Esophagus muscularis mucosa (tissue), 4 donors: Measurements from ENCODE around the gene ZFYVE28.

Experiments
- EP300 ChIP-seq: sonication (generic); formaldehyde crosslinking; IDR thresholded peaks from one replicate; pipeline ENCODE4 v1.6.1; 2017; ENCODE audit warnings: antibody characterized with exemption
- POLR2A ChIP-seq: fragments of 450-650 bp; IDR thresholded peaks from one replicate; pipeline ENCODE4 v1.6.1; 2017; ENCODE audit warnings: antibody characterized with exemption, moderate library complexity, mild to moderate bottlenecking, low read depth
- POLR2AphosphoS5 ChIP-seq, 2 donors: sonication (generic); formaldehyde crosslinking; IDR thresholded peaks; one replicate each; pipeline ENCODE4 v1.6.1; 2017; ENCODE audit warnings: antibody characterized with exemption in 2 of 2
- TF ChIP-seq, protein P1 (sequence below), 3 experiments: fragments of 200-600 bp in 2 of 3; fragments of 450-650 bp in 1 of 3; sonication (generic) in 2 of 3; IDR thresholded peaks; one replicate each; pipeline ENCODE4 v1.5.1; 2017 to 2019; ENCODE audit warnings: antibody characterized with exemption in 3 of 3, mild to moderate bottlenecking in 2 of 3, moderate library complexity in 1 of 3

DNA sequence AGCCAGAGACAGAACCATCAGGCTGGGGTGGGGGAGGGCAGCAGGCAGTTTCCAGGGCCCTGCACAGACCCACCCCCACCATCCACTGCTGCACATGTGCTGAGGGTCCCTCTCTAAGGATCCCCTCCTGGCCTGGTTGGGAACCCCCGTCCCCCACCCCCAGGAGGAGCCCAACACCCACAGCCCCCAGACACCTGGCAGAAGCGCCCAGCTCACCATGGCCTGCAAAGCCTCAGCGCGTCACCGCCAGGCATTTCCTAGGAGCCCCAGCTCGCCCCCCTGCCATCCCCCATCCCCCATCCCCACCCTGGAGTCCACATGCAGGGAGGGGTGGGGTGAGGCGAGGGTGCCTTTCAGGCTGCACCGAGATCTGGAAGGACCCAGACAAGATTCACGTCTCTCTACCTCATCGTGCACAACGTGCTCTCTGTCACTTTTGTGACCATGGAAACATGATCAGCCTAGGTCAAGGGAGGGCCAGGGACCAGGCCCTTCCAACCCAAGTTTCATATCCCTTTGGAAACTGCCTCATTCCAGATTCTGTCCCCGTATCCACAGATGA is 165.8 kb downstream of the ZFYVE28 start:
- TF ChIP-seq, protein P1, sequence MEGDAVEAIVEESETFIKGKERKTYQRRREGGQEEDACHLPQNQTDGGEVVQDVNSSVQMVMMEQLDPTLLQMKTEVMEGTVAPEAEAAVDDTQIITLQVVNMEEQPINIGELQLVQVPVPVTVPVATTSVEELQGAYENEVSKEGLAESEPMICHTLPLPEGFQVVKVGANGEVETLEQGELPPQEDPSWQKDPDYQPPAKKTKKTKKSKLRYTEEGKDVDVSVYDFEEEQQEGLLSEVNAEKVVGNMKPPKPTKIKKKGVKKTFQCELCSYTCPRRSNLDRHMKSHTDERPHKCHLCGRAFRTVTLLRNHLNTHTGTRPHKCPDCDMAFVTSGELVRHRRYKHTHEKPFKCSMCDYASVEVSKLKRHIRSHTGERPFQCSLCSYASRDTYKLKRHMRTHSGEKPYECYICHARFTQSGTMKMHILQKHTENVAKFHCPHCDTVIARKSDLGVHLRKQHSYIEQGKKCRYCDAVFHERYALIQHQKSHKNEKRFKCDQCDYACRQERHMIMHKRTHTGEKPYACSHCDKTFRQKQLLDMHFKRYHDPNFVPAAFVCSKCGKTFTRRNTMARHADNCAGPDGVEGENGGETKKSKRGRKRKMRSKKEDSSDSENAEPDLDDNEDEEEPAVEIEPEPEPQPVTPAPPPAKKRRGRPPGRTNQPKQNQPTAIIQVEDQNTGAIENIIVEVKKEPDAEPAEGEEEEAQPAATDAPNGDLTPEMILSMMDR (IDR thresholded peaks at IDR 0.05): no peak
- TF ChIP-seq POLR2A (no peak), POLR2AphosphoS5 (IDR thresholded peaks at IDR 0.05) (no peak), EP300 (no peak)
